Neuronal stem cell (in vitro differentiated cells): ENCODE measurements around the gene MTERF4.

Experiments used
- DNase-seq: peaks from one replicate; pipeline ENCODE4 v3.0.0-alpha.2; 2013; ENCODE audit warnings: low spot score
- H2AFZ ChIP-seq: one replicate; pipeline ENCODE4 v1.6.1; 2013; ENCODE audit warnings: mild to moderate bottlenecking, low read length, inconsistent platforms
- H2AK5ac ChIP-seq: 2 replicates; pipeline ENCODE4 v1.6.1; 2013; ENCODE audit warnings: low read depth, mild to moderate bottlenecking, inconsistent platforms, low read length, moderate library complexity, mixed read lengths
- H2BK120ac ChIP-seq: 2 replicates; pipeline ENCODE4 v1.6.1; 2013; ENCODE audit warnings: low read depth, mild to moderate bottlenecking, inconsistent platforms, low read length, moderate library complexity, mixed read lengths
- H2BK12ac ChIP-seq: one replicate; pipeline ENCODE4 v1.6.1; 2013; ENCODE audit warnings: low read length, inconsistent platforms
- H2BK15ac ChIP-seq: 2 replicates; pipeline ENCODE4 v1.6.1; 2013; ENCODE audit warnings: mild to moderate bottlenecking, low read length, inconsistent platforms, mixed read lengths
- H2BK5ac ChIP-seq: one replicate; pipeline ENCODE4 v1.6.1; 2013; ENCODE audit warnings: inconsistent platforms, mild to moderate bottlenecking, low read length, moderate library complexity
- H3K14ac ChIP-seq: one replicate; pipeline ENCODE4 v1.6.1; 2013; ENCODE audit warnings: low read length, inconsistent platforms
- H3K18ac ChIP-seq: 2 replicates; pipeline ENCODE4 v1.6.1; 2013; ENCODE audit warnings: low read length, inconsistent platforms
- H3K23ac ChIP-seq: 2 replicates; pipeline ENCODE4 v1.6.1; 2013; ENCODE audit warnings: low read depth, mild to moderate bottlenecking, mixed read lengths, low read length, inconsistent platforms; ENCODE audit not compliant: poor library complexity
- H3K27ac ChIP-seq: replicated peaks from 3 replicates; pipeline ENCODE4 v1.5.1; 2013; ENCODE audit warnings: low read length, inconsistent platforms
- H3K27me3 ChIP-seq, 3 experiments: 2 replicates each; pipeline ENCODE4 v1.6.1; 2013; ENCODE audit warnings: low read length in 3 of 3, mild to moderate bottlenecking in 2 of 3, inconsistent platforms in 1 of 3, low read depth in 1 of 3, mixed read lengths in 1 of 3, moderate library complexity in 1 of 3; ENCODE audit not compliant: control insufficient read depth in 3 of 3, insufficient read depth in 3 of 3
- H3K36me3 ChIP-seq, 2 donors: replicated peaks in 1 of 2; 2 replicates each; pipeline ENCODE4 v1.6.1; 2013; ENCODE audit warnings: low read length in 2 of 2; ENCODE audit not compliant: control insufficient read depth in 2 of 2, insufficient read depth in 2 of 2
- H3K4ac ChIP-seq: 2 replicates; pipeline ENCODE4 v1.6.1; 2013; ENCODE audit warnings: inconsistent platforms, mild to moderate bottlenecking, low read length, moderate library complexity
- H3K4me1 ChIP-seq, 2 donors: 1 replicate in 1 of 2; 2 replicates in 1 of 2; pipeline ENCODE4 v1.6.1; 2013; ENCODE audit warnings: low read length in 2 of 2, low read depth in 1 of 2; ENCODE audit not compliant: control insufficient read depth in 2 of 2, insufficient read depth in 1 of 2
- H3K4me2 ChIP-seq: one replicate; pipeline ENCODE4 v1.6.1; 2013; ENCODE audit warnings: mild to moderate bottlenecking, low read length, inconsistent platforms; ENCODE audit not compliant: insufficient read depth, poor library complexity, severe bottlenecking
- H3K4me3 ChIP-seq, 2 donors: 2 replicates each; pipeline ENCODE4 v1.5.1; 2013; ENCODE audit warnings: low read length in 2 of 2, mild to moderate bottlenecking in 2 of 2, inconsistent platforms in 1 of 2, moderate library complexity in 1 of 2
- H3K79me1 ChIP-seq: one replicate; pipeline ENCODE4 v1.6.1; 2013; ENCODE audit warnings: low read depth, mild to moderate bottlenecking, inconsistent platforms, low read length, moderate library complexity
- H3K9ac ChIP-seq: one replicate; pipeline ENCODE4 v1.6.1; 2013; ENCODE audit warnings: mild to moderate bottlenecking, low read depth, low read length, inconsistent platforms; ENCODE audit not compliant: poor library complexity
- H3K9me3 ChIP-seq, 2 donors: replicated peaks in 1 of 2; 2 replicates each; pipeline versions ENCODE3 to v1.6.1; 2013; ENCODE audit warnings: low read length in 2 of 2, mild to moderate bottlenecking in 2 of 2, inconsistent platforms in 1 of 2, low read depth in 1 of 2, mixed read lengths in 1 of 2, moderate library complexity in 1 of 2; ENCODE audit not compliant: control insufficient read depth in 2 of 2, insufficient read depth in 1 of 2
- H4K8ac ChIP-seq: one replicate; pipeline ENCODE4 v1.6.1; 2013; ENCODE audit warnings: low read depth, mild to moderate bottlenecking, inconsistent platforms, low read length, moderate library complexity
- H4K91ac ChIP-seq: one replicate; pipeline ENCODE4 v1.6.1; 2013; ENCODE audit warnings: low read length, low read depth, mild to moderate bottlenecking, inconsistent platforms; ENCODE audit not compliant: poor library complexity
- WGBS, 2 donors: extraction: QIAGEN DNeasy Blood & Tissue Kit; methylation state at CpG; one replicate each; pipeline ENCODE4 v1.1.7; 2013; ENCODE audit warnings: missing lambda C conversion rate in 2 of 2, mixed read lengths in 1 of 2; ENCODE audit not compliant: insufficient read length in 2 of 2, insufficient replicate concordance in 1 of 2; ENCODE audit errors: extremely low coverage in 2 of 2; 5-methylcytosine and 5-hydroxymethylcytosine counted together

MTERF4 gene

GRCh38 chr2:241091734-241092445, 10.2 kb downstream of the MTERF4 start:
- no peak for DNase-seq
- H2BK15ac ChIP-seq, result no peak overlapping the region

GRCh38 chr2:241091201-241091600, 10.9 kb downstream of the MTERF4 start:
- Histone ChIP-seq H4K8ac (no peak overlapping the region), H3K27ac (no peak overlapping the region), H2BK12ac (no peak overlapping the region), H3K9me3 (peaks cover 0 to 5% of the 10 kb centered on the region in 2 donors), H3K4me1 (peaks cover 0 to 7% of the 10 kb centered on the region in 2 donors), H3K4me3 (no peak overlapping the region), H3K23ac (no peak overlapping the region), H3K79me1 (no peaks in the 10 kb centered on the region), H3K36me3 (peaks cover 42 to 100% of the 10 kb centered on the region in 2 donors), H4K91ac (no peak overlapping the region), H2BK5ac (no peak overlapping the region), H2BK15ac (no peak overlapping the region), H3K18ac (no peak overlapping the region), H2AFZ (no peak overlapping the region), H2AK5ac (no peak overlapping the region), H3K14ac (no peak overlapping the region), H3K9ac (no peak overlapping the region), H2BK120ac (no peak overlapping the region), H3K4ac (no peak overlapping the region), H3K27me3 (no peaks in the 10 kb centered on the region), H3K4me2 (no peak overlapping the region)
- no peak for DNase-seq
- no CpG with 5 or more reads among the region's 10 CpGs for WGBS, 2 donors

More at GRCh38 chr2:241091734-241092445, 10.2 kb downstream of the MTERF4 start:
- Histone ChIP-seq H4K91ac (no peak overlapping the region), H3K9me3 (no peaks in the 10 kb centered on the region), H3K36me3 (peaks cover 38 to 100% of the 10 kb centered on the region in 2 donors), H2BK120ac (no peak overlapping the region), H3K4ac (no peak overlapping the region), H3K27ac (no peak overlapping the region), H3K4me2 (no peak overlapping the region), H3K4me3 (no peak overlapping the region), H3K23ac (no peak overlapping the region), H3K14ac (no peak overlapping the region), H3K27me3 (no peaks in the 10 kb centered on the region), H2AK5ac (no peak overlapping the region), H2AFZ (no peak overlapping the region), H3K9ac (no peak overlapping the region), H2BK5ac (no peak overlapping the region), H3K18ac (no peak overlapping the region), H2BK12ac (no peak overlapping the region), H3K4me1 (peaks cover 0 to 7% of the 10 kb centered on the region in 2 donors), H4K8ac (no peak overlapping the region), H3K79me1 (no peaks in the 10 kb centered on the region)
- WGBS, 2 donors, result no CpG with 5 or more reads among the region's 22 CpGs

- Histone ChIP-seq H3K4me2 (no peak overlapping the region), H3K4me1 (peaks cover 0 to 2% of the 10 kb centered on the region in 2 donors), H3K36me3 (peaks cover 34 to 90% of the 10 kb centered on the region in 2 donors), H3K14ac (no peak overlapping the region), H2BK5ac (no peak overlapping the region), H2AFZ (no peak overlapping the region), H4K8ac (no peak overlapping the region), H2AK5ac (no peak overlapping the region), H3K9me3 (peaks cover 0 to 16% of the 10 kb centered on the region in 2 donors), H2BK15ac (no peak overlapping the region), H2BK120ac (no peak overlapping the region), H3K4ac (no peak overlapping the region), H4K91ac (no peak overlapping the region), H2BK12ac (no peak overlapping the region), H3K18ac (no peak overlapping the region), H3K27ac (no peak overlapping the region), H3K27me3 (no peaks in the 10 kb centered on the region), H3K79me1 (no peaks in the 10 kb centered on the region), H3K9ac (no peak overlapping the region), H3K23ac (no peak overlapping the region), H3K4me3 (no peak overlapping the region)
- no CpG with 5 or more reads among the region's 20 CpGs for WGBS, 2 donors
- DNase-seq, result no peak
These were observed 13.0 kb downstream of the MTERF4 start for GRCh38 chr2:241088791-241089732.

GRCh38 chr2:241088376-241088775, 13.7 kb downstream of the MTERF4 start:
- Histone ChIP-seq H2BK120ac (no peak overlapping the region), H3K23ac (no peak overlapping the region), H3K4me1 (no peaks in the 10 kb centered on the region), H4K91ac (no peak overlapping the region), H3K4me2 (no peak overlapping the region), H3K9me3 (peaks cover 0 to 16% of the 10 kb centered on the region in 2 donors), H3K36me3 (peaks cover 30 to 83% of the 10 kb centered on the region in 2 donors), H3K4ac (no peak overlapping the region), H3K79me1 (no peaks in the 10 kb centered on the region), H3K4me3 (no peak overlapping the region), H3K27ac (no peak overlapping the region), H2BK5ac (no peak overlapping the region), H4K8ac (no peak overlapping the region), H3K18ac (no peak overlapping the region), H2BK12ac (no peak overlapping the region), H2AFZ (no peak overlapping the region), H2BK15ac (no peak overlapping the region), H3K14ac (no peak overlapping the region), H3K9ac (no peak overlapping the region), H2AK5ac (no peak overlapping the region), H3K27me3 (no peaks in the 10 kb centered on the region)
- no CpG with 5 or more reads among the region's 8 CpGs for WGBS, 2 donors
- no peak for DNase-seq
